Mesendoderm (in vitro differentiated cells): Measurements from ENCODE around the gene NAA38.

Experiments
- DNase-seq: peaks from one replicate; pipeline ENCODE4 v3.0.0; 2013
- H2AK5ac ChIP-seq: 2 replicates; pipeline ENCODE4 v1.6.1; 2013; ENCODE audit warnings: low read length, inconsistent platforms
- H2BK120ac ChIP-seq: 2 replicates; pipeline ENCODE4 v1.6.1; 2013; ENCODE audit warnings: low read depth, mild to moderate bottlenecking, low read length, moderate library complexity, mixed read lengths
- H2BK15ac ChIP-seq: replicated peaks from 2 replicates; pipeline ENCODE4 v1.6.1; 2013; ENCODE audit warnings: low read depth, mild to moderate bottlenecking, moderate library complexity
- H2BK5ac ChIP-seq: 2 replicates; pipeline ENCODE4 v1.6.1; 2013; ENCODE audit warnings: low read length, inconsistent platforms
- H3K18ac ChIP-seq: 2 replicates; pipeline ENCODE4 v1.6.1; 2013; ENCODE audit warnings: mild to moderate bottlenecking, low read length, mixed read lengths
- H3K23ac ChIP-seq: one replicate; pipeline ENCODE4 v1.6.1; 2013; ENCODE audit warnings: low read length
- H3K27ac ChIP-seq: 2 replicates; pipeline ENCODE4 v1.5.1; 2013; ENCODE audit warnings: low read depth, mild to moderate bottlenecking, inconsistent platforms, low read length, moderate library complexity
- H3K27me3 ChIP-seq: 2 replicates; pipeline ENCODE4 v1.6.1; 2013; ENCODE audit warnings: low read length, control low read depth, mild to moderate bottlenecking, inconsistent platforms; ENCODE audit not compliant: insufficient read depth, poor library complexity
- H3K36me3 ChIP-seq: 2 replicates; pipeline ENCODE4 v1.6.1; 2013; ENCODE audit warnings: low read length, inconsistent platforms; ENCODE audit not compliant: control insufficient read depth, insufficient read depth
- H3K4ac ChIP-seq: one replicate; pipeline ENCODE4 v1.6.1; 2013; ENCODE audit warnings: low read depth, mild to moderate bottlenecking, low read length, moderate library complexity
- H3K4me1 ChIP-seq: 2 replicates; pipeline ENCODE4 v1.6.1; 2013; ENCODE audit warnings: low read depth, low read length, inconsistent platforms; ENCODE audit not compliant: control insufficient read depth
- H3K4me2 ChIP-seq: 2 replicates; pipeline ENCODE4 v1.6.1; 2013; ENCODE audit warnings: low read length
- H3K4me3 ChIP-seq: 2 replicates; pipeline ENCODE4 v1.5.1; 2013; ENCODE audit warnings: mild to moderate bottlenecking, low read length
- H3K56ac ChIP-seq: one replicate; pipeline ENCODE4 v1.6.1; 2013; ENCODE audit warnings: low read length
- H3K79me1 ChIP-seq: 2 replicates; pipeline ENCODE4 v1.6.1; 2013; ENCODE audit warnings: low read length, inconsistent platforms
- H3K79me2 ChIP-seq: 2 replicates; pipeline ENCODE4 v1.6.1; 2013; ENCODE audit warnings: mild to moderate bottlenecking, low read length; ENCODE audit not compliant: control insufficient read depth, insufficient read depth
- H3K9ac ChIP-seq: 2 replicates; pipeline ENCODE4 v1.6.1; 2013; ENCODE audit warnings: low read length, inconsistent platforms
- H4K5ac ChIP-seq: one replicate; pipeline ENCODE4 v1.6.1; 2013; ENCODE audit warnings: low read length
- H4K8ac ChIP-seq: one replicate; pipeline ENCODE4 v1.6.1; 2013; ENCODE audit warnings: low read depth, mild to moderate bottlenecking, control low read depth, low read length, moderate library complexity
- WGBS: extraction: QIAGEN DNeasy Blood & Tissue Kit; methylation state at CpG from one replicate; pipeline ENCODE4 v1.1.7; 2013; ENCODE audit warnings: low lambda C conversion rate, missing lambda C conversion rate; ENCODE audit not compliant: insufficient coverage; ENCODE audit errors: extremely low coverage; 5-methylcytosine and 5-hydroxymethylcytosine counted together

Gene NAA38

GRCh38 chr17:7855660-7856010, 1.7 kb downstream of the NAA38 start:
- DNase-seq = no peak
- Histone ChIP-seq H2BK15ac (no peak overlapping the region), H4K8ac (no peak overlapping the region), H2BK120ac (no peak overlapping the region), H3K27me3 (peaks cover 9% of the 10 kb centered on the region), H3K56ac (peak overlapping the region; percentile 86), H2BK5ac (no peak overlapping the region), H3K23ac (no peak overlapping the region), H3K9ac (peak overlapping the region; percentile 27), H3K79me1 (peaks cover 6% of the 10 kb centered on the region), H3K4me1 (peaks cover 7% of the 10 kb centered on the region), H3K4me3 (no peak overlapping the region), H3K4me2 (peak overlapping the region; percentile 74), H3K27ac (no peak overlapping the region), H3K4ac (no peak overlapping the region), H3K36me3 (no peaks in the 10 kb centered on the region), H4K5ac (no peak overlapping the region), H3K18ac (no peak overlapping the region), H3K79me2 (no peaks in the 10 kb centered on the region), H2AK5ac (no peak overlapping the region)
- no CpG with 5 or more reads among the region's 15 CpGs for WGBS

GRCh38 chr17:7854851-7855659, 2.3 kb downstream of the NAA38 start, which contains the start of gene TMEM88:
Gene TMEM88, plus strand, starts transcription at chr17:7855066. Its CDS starts 9 bp downstream, at chr17:7855075.
- Histone ChIP-seq H4K5ac (no peak within 1 kb of the TSS), H3K36me3 (no peaks in the 10 kb centered on the region), H3K27ac (no peak within 1 kb of the TSS), H3K27me3 (peaks cover 9% of the 10 kb centered on the region), H2BK5ac (no peak within 1 kb of the TSS), H3K79me1 (peaks cover 6% of the 10 kb centered on the region), H3K4me1 (peaks cover 7% of the 10 kb centered on the region), H4K8ac (no peak within 1 kb of the TSS), H2BK15ac (no peak within 1 kb of the TSS), H2BK120ac (no peak within 1 kb of the TSS), H3K9ac (peak within 1 kb of the TSS; percentile 27), H3K56ac (peak within 1 kb of the TSS; percentile 86), H3K4me2 (peak within 1 kb of the TSS; percentile 74), H3K79me2 (no peaks in the 10 kb centered on the region), H3K4ac (no peak within 1 kb of the TSS), H3K4me3 (no peak within 1 kb of the TSS), H2AK5ac (no peak within 1 kb of the TSS), H3K18ac (peak within 1 kb of the TSS; percentile 6), H3K23ac (peak within 1 kb of the TSS; percentile 96)
- peak; percentile 88 for DNase-seq
- WGBS = no CpG with 5 or more reads among the region's 57 CpGs

- no peak overlapping the region for H2AK5ac ChIP-seq
- H3K36me3 ChIP-seq = no peaks in the 10 kb centered on the region
- H3K23ac ChIP-seq = no peak overlapping the region
- no peak overlapping the region for H3K4me3 ChIP-seq
- H3K4me2 ChIP-seq = no peak overlapping the region
- H4K8ac ChIP-seq = no peak overlapping the region
- peaks cover 4% of the 10 kb centered on the region for H3K79me1 ChIP-seq
- H3K9ac ChIP-seq = peak overlapping the region; percentile 27
- no peak overlapping the region for H3K4ac ChIP-seq
- no peak overlapping the region for H4K5ac ChIP-seq
- no peak overlapping the region for H2BK120ac ChIP-seq
- no peak overlapping the region for H3K27ac ChIP-seq
- peaks cover 9% of the 10 kb centered on the region for H3K27me3 ChIP-seq
- H3K4me1 ChIP-seq = peaks cover 7% of the 10 kb centered on the region
- H2BK5ac ChIP-seq = no peak overlapping the region
- no peak for DNase-seq
- WGBS = no CpG with 5 or more reads among the region's 31 CpGs
- no peaks in the 10 kb centered on the region for H3K79me2 ChIP-seq
- H3K18ac ChIP-seq = no peak overlapping the region
- peak overlapping the region; percentile 25 for H3K56ac ChIP-seq
- no peak overlapping the region for H2BK15ac ChIP-seq
These were observed 3.1 kb downstream of the NAA38 start for GRCh38 chr17:7854078-7854777.

- peak; percentile 48 for DNase-seq
- no peak overlapping the region for H4K8ac ChIP-seq
- H3K27me3 ChIP-seq = peaks cover 9% of the 10 kb centered on the region
These were observed 3.7 kb downstream of the NAA38 start for GRCh38 chr17:7853691-7854038.

GRCh38 chr17:7852919-7853690, 4.3 kb downstream of the NAA38 start:
- no peaks in the 10 kb centered on the region for H3K79me1 ChIP-seq
- no CpG with 5 or more reads among the region's 51 CpGs for WGBS
- H3K9ac ChIP-seq = peak overlapping the region; percentile 17
- no peak overlapping the region for H3K4me3 ChIP-seq
- peak overlapping the region; percentile 40 for H3K56ac ChIP-seq
- no peak overlapping the region for H3K4ac ChIP-seq
- no peak overlapping the region for H2AK5ac ChIP-seq
- no peak overlapping the region for H2BK15ac ChIP-seq
- H3K79me2 ChIP-seq = no peaks in the 10 kb centered on the region
- no peak overlapping the region for H3K23ac ChIP-seq
- H4K8ac ChIP-seq = no peak overlapping the region
- peak; percentile 55 for DNase-seq
- no peaks in the 10 kb centered on the region for H3K36me3 ChIP-seq
- H2BK120ac ChIP-seq = no peak overlapping the region
- H3K27me3 ChIP-seq = peaks cover 9% of the 10 kb centered on the region
- H3K18ac ChIP-seq = no peak overlapping the region
- H2BK5ac ChIP-seq = no peak overlapping the region
- H4K5ac ChIP-seq = no peak overlapping the region
- H3K27ac ChIP-seq = no peak overlapping the region
- no peak overlapping the region for H3K4me2 ChIP-seq
- peaks cover 2% of the 10 kb centered on the region for H3K4me1 ChIP-seq

More at GRCh38 chr17:7853691-7854038, 3.7 kb downstream of the NAA38 start:
- H3K4me3 ChIP-seq = no peak overlapping the region
- H3K4me1 ChIP-seq = peaks cover 3% of the 10 kb centered on the region
- H3K23ac ChIP-seq = no peak overlapping the region
- H3K56ac ChIP-seq = no peak overlapping the region
- peaks cover 2% of the 10 kb centered on the region for H3K79me1 ChIP-seq
- H2BK120ac ChIP-seq = no peak overlapping the region
- H3K9ac ChIP-seq = no peak overlapping the region
- no peak overlapping the region for H2AK5ac ChIP-seq
- H3K27ac ChIP-seq = no peak overlapping the region
- no peak overlapping the region for H3K4ac ChIP-seq
- H4K5ac ChIP-seq = no peak overlapping the region
- no peaks in the 10 kb centered on the region for H3K36me3 ChIP-seq
- no peak overlapping the region for H2BK15ac ChIP-seq
- no peak overlapping the region for H3K4me2 ChIP-seq
- no peak overlapping the region for H2BK5ac ChIP-seq
- no peak overlapping the region for H3K18ac ChIP-seq
- no CpG with 5 or more reads among the region's 21 CpGs for WGBS
- H3K79me2 ChIP-seq = no peaks in the 10 kb centered on the region
